HG02870 (cell line): ENCODE data around the gene PRSS57.

Experiments used
- ATAC-seq: cut with Tn5 transposase; IDR thresholded peaks from one replicate; pipeline ENCODE4 v1.9.1; 2021; ENCODE audit warnings: mild to moderate bottlenecking, moderate library complexity; ENCODE audit not compliant: unreplicated experiment

PRSS57 gene

GRCh38 chr19:639253-640160 lies 55.7 kb downstream of the PRSS57 start, which contains the start of gene FGF22:
TSS of gene FGF22 (plus strand) at chr19:639879. CDS start at chr19:639926, 47 bp downstream.
- ATAC-seq: no peak

- ATAC-seq: no peak
Measured at GRCh38 chr19:638906-639252, 56.4 kb downstream of the PRSS57 start.
